Lower leg skin (tissue), 3 donors: ENCODE results near the gene GPAM.

Source experiments
- CTCF ChIP-seq, 3 donors: fragments of 450-650 bp; IDR thresholded peaks; one replicate each; pipeline ENCODE4 v1.5.1; 2016; ENCODE audit warnings: antibody characterized with exemption in 3 of 3, mild to moderate bottlenecking in 3 of 3, moderate library complexity in 2 of 3
- POLR2A ChIP-seq, 2 donors: fragments of 450-650 bp; IDR thresholded peaks; one replicate each; pipeline ENCODE4 v1.6.1; 2016 to 2017; ENCODE audit warnings: antibody characterized with exemption in 2 of 2, mild to moderate bottlenecking in 1 of 2, moderate library complexity in 1 of 2

GRCh38 chr10:112182784-112183328 is 709 bp downstream of the GPAM start:
- TF ChIP-seq POLR2A (IDR thresholded peaks at IDR 0.05) (no peak), CTCF (IDR thresholded peaks at IDR 0.05) (no peak)
